ENCODE results near the gene GORASP1.

GRCh38 chr3:39097716-39098472 is 9.5 kb downstream of the GORASP1 start:
- TF ChIP-seq CTCF (IDR thresholded peaks at IDR 0.05; ENCODE audit: insufficient read depth, low read depth, low read length) (no peak), EZH2 (IDR thresholded peaks at IDR 0.05; ENCODE audit: insufficient read depth, low read length) (no peak)

Data from astrocyte (in vitro differentiated cells and primary cell).